HEK293T (cell line): ENCODE results near the gene GRXCR1.

Source experiments
- CTCF ChIA-PET: fragments of 350-600 bp; formaldehyde crosslinking; extraction: SDS; loops from one replicate; lab custom pipeline; 2021; ENCODE audit warnings: antibody characterized with exemption, inconsistent platforms; lab: Yijun Ruan, JAX
- POLR2A ChIA-PET: fragments of 350-600 bp; formaldehyde crosslinking; extraction: SDS; loops from one replicate; lab custom pipeline; 2020; ENCODE audit warnings: antibody characterized with exemption, inconsistent platforms; lab: Yijun Ruan, JAX
- DNase-seq: peaks from one replicate; pipeline ENCODE4 v3.0.0; 2012; ENCODE audit warnings: mixed read lengths; ENCODE audit errors: extremely low spot score
- ARNT ChIP-seq: fragments of 450-650 bp; IDR thresholded peaks from 2 replicates; pipeline ENCODE4 v1.6.1; 2017; ENCODE audit warnings: mild to moderate bottlenecking
- BHLHE40 ChIP-seq: fragments of 450-650 bp; IDR thresholded peaks from 2 replicates; pipeline ENCODE4 v1.6.1; 2016; ENCODE audit warnings: mild to moderate bottlenecking, moderate library complexity, borderline replicate concordance
- CTBP1 ChIP-seq: fragments of 450-650 bp; IDR thresholded peaks from 2 replicates; pipeline ENCODE4 v1.6.1; 2016; ENCODE audit warnings: borderline replicate concordance
- ELF4 ChIP-seq: fragments of 450-650 bp; IDR thresholded peaks from 2 replicates; pipeline ENCODE4 v1.6.1; 2017; ENCODE audit warnings: antibody characterized with exemption
- FOXA1 ChIP-seq: fragments of 450-650 bp; IDR thresholded peaks from 2 replicates; pipeline ENCODE4 v1.6.1; 2016; ENCODE audit warnings: mild to moderate bottlenecking
- FOXK2 ChIP-seq: fragments of 450-650 bp; IDR thresholded peaks from 2 replicates; pipeline ENCODE4 v1.6.1; 2016; ENCODE audit warnings: mild to moderate bottlenecking
- FOXM1 ChIP-seq: fragments of 450-650 bp; IDR thresholded peaks from 2 replicates; pipeline ENCODE4 v1.6.1; 2017; ENCODE audit warnings: mild to moderate bottlenecking, borderline replicate concordance
- HDGF ChIP-seq: fragments of 450-650 bp; IDR thresholded peaks from 2 replicates; pipeline ENCODE4 v1.6.1; 2017; ENCODE audit warnings: antibody characterized with exemption, borderline replicate concordance
- L3MBTL2 ChIP-seq: fragments of 450-650 bp; conservative IDR thresholded peaks from 2 replicates; pipeline ENCODE4 v1.6.1; 2016; ENCODE audit warnings: mild to moderate bottlenecking
- LEF1 ChIP-seq: fragments of 450-650 bp; IDR thresholded peaks from 2 replicates; pipeline ENCODE4 v1.6.1; 2017; ENCODE audit warnings: mild to moderate bottlenecking, borderline replicate concordance
- NFRKB ChIP-seq: fragments of 450-650 bp; IDR thresholded peaks from 2 replicates; pipeline ENCODE4 v1.6.1; 2016; ENCODE audit warnings: mild to moderate bottlenecking, moderate library complexity
- PKNOX1 ChIP-seq: fragments of 450-650 bp; IDR thresholded peaks from 2 replicates; pipeline ENCODE4 v1.6.1; 2016
- SP1 ChIP-seq: fragments of 450-650 bp; IDR thresholded peaks from 2 replicates; pipeline ENCODE4 v1.6.1; 2017
- SUZ12 ChIP-seq: fragments of 450-650 bp; IDR thresholded peaks from 2 replicates; pipeline ENCODE4 v1.6.1; 2016; ENCODE audit warnings: mild to moderate bottlenecking
- TARDBP ChIP-seq: fragments of 450-650 bp; IDR thresholded peaks from 2 replicates; pipeline ENCODE4 v1.6.1; 2016
- ZNF384 ChIP-seq: fragments of 450-650 bp; IDR thresholded peaks from 2 replicates; pipeline ENCODE4 v1.6.1; 2016

The GRXCR1 gene

GRCh38 chr4:42917296-42917695, 24.8 kb downstream of the GRXCR1 start:
- TF ChIP-seq PKNOX1, result no peak
- no peak for TF ChIP-seq HDGF
- no peak for TF ChIP-seq SUZ12
- no peak for TF ChIP-seq BHLHE40
- TF ChIP-seq FOXM1, result no peak
- no peak for TF ChIP-seq ZNF384
- TF ChIP-seq LEF1, result no peak
- TF ChIP-seq CTBP1, result no peak
- no peak for DNase-seq
- POLR2A ChIA-PET, result no interaction called here
- CTCF ChIA-PET, result interaction anchor here (0.9 kb wide), 1 partner anchor 61 kb away, joined by 3 read pairs; no protein-coding TSS in a partner anchor

DNA sequence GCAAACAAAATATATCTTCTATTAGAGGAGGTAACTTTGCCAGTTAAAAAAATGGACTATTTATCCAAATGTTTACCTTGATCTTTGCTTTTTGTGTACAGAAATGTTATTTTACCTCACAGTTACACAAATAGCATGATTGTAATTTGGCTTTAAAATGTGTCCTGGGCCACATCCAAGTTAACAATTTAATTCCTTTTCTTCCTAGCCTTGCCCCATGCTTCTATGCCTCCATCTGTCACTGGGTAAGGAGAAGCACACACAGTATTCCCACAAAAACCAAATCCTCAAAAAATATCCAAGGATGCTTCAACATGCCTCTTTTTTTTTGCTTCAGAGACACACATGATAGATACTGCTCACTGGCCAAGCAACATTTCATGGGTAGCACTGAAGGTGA, 30.9 kb downstream of the GRXCR1 start:
- POLR2A ChIA-PET, result no interaction called here
- CTCF ChIA-PET, result no interaction called here
- no peak for DNase-seq
- TF ChIP-seq FOXK2, result no peak
- no peak for TF ChIP-seq BHLHE40
- no peak for TF ChIP-seq NFRKB
- TF ChIP-seq CTBP1, result no peak
- TF ChIP-seq L3MBTL2, result no peak
- TF ChIP-seq ELF4, result no peak
- TF ChIP-seq ZNF384, result no peak
- no peak for TF ChIP-seq PKNOX1
- TF ChIP-seq FOXA1, result no peak
- TF ChIP-seq LEF1, result no peak
- no peak for TF ChIP-seq ARNT
- no peak for TF ChIP-seq SP1
- no peak for TF ChIP-seq FOXM1
- no peak for TF ChIP-seq HDGF
- no peak for TF ChIP-seq SUZ12
- TF ChIP-seq TARDBP, result no peak

GRCh38 chr4:42925921-42926320, 33.4 kb downstream of the GRXCR1 start:
- no peak for DNase-seq
- ChIA-PET POLR2A (no interaction called here), CTCF (no interaction called here)
- TF ChIP-seq L3MBTL2 (no peak), BHLHE40 (no peak), FOXK2 (no peak), FOXA1 (no peak), SP1 (no peak), PKNOX1 (no peak), TARDBP (no peak), NFRKB (no peak)

- ChIA-PET CTCF (no interaction called here), POLR2A (no interaction called here)
- TF ChIP-seq PKNOX1 (no peak), FOXA1 (no peak), CTBP1 (no peak)
- DNase-seq, result no peak
Observed at GRCh38 chr4:42927946-42928345, 35.4 kb downstream of the GRXCR1 start.

DNA sequence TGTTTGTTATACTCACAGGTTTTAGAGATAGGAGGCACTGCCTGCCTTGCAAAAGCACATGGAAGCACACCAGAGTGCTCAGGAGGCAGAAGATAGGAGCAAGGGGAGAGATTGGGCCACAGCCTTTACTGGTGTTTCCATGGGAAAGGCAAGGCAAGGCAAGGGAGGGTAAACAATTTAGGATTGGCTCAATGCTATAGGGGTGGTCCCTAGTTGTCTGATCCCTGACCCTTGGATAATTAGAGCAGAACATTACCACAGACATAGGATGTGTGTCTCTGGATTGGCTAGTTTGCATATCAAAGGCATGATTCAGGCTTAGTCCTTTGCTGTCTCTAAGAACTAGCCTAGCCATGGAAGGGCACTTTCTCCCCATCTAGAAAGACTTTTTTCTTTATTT, 36.1 kb downstream of the GRXCR1 start:
- DNase-seq, result no peak
- ChIA-PET CTCF (no interaction called here), POLR2A (no interaction called here)
- TF ChIP-seq SP1, result no peak
- TF ChIP-seq NFRKB, result no peak
- no peak for TF ChIP-seq FOXA1
- TF ChIP-seq FOXK2, result no peak
- no peak for TF ChIP-seq LEF1

GRCh38 chr4:42942216-42942615, 49.7 kb downstream of the GRXCR1 start:
- no peak for TF ChIP-seq SUZ12
- TF ChIP-seq NFRKB, result no peak
- no peak for TF ChIP-seq L3MBTL2

DNA sequence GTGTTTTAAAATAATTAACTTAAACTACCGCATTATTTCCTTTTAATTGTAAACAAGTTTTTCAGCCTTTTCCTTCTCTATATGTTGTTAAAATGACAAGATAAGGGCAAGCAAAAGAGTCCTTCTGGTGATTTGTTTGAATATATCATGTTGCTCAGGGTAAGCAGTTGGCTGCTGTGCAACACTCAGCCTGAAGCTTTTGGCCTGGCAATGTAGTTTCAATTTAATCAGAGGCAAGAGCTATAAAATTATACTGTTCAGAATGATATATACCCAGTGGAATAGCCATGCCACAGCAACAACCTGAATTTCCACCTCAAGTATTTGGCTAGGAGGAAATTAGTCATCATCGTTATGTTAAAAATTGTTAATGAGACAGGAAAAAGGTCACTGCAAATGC, 53.4 kb downstream of the GRXCR1 start:
- TF ChIP-seq FOXM1 (no peak), FOXK2 (no peak), ARNT (no peak), SP1 (no peak), L3MBTL2 (no peak), FOXA1 (no peak), SUZ12 (no peak), ELF4 (no peak)
- ChIA-PET POLR2A (no interaction called here), CTCF (no interaction called here)
- DNase-seq, result no peak

More at GRCh38 chr4:42942216-42942615, 49.7 kb downstream of the GRXCR1 start:
- no peak for DNase-seq
- ChIA-PET POLR2A (no interaction called here), CTCF (no interaction called here)
